Kidney (tissue), 14 donors: ENCODE data around the gene MYLK. TPM values are rescaled to one million over a fixed set of nuclear protein-coding genes. Genes with fewer than 3 reads are reported as not detected.
"Not testable (repeated sequence)": the region's sequence is repeated elsewhere in the genome, so short reads cannot be mapped to it uniquely, and the experiment has no call there.

Source experiments
- DNase-seq, 5 donors: peaks; one replicate each; pipeline ENCODE4 v3.0.0-alpha.2; 2013 to 2020
- FAIRE-seq: peaks from 2 replicates; lab custom pipeline; 2012; peaks lifted over from hg19 to GRCh38; lab: Jason Lieb, UNC
- H3K27ac ChIP-seq, 2 donors: one replicate each; pipeline ENCODE4 v1.7.0; 2013; ENCODE audit warnings: low read depth in 2 of 2, low read length in 2 of 2, inconsistent platforms in 1 of 2
- H3K27me3 ChIP-seq: one replicate; pipeline ENCODE4 v1.7.1; 2013; ENCODE audit warnings: low read length, inconsistent platforms; ENCODE audit not compliant: control insufficient read depth, insufficient read depth
- H3K36me3 ChIP-seq, 3 donors: one replicate each; pipeline versions ENCODE4 v1.7.0 to v1.7.1; 2013; ENCODE audit warnings: low read length in 3 of 3, control low read depth in 1 of 3, inconsistent platforms in 1 of 3; ENCODE audit not compliant: insufficient read depth in 3 of 3, control insufficient read depth in 2 of 3
- H3K4me1 ChIP-seq, 3 donors: one replicate each; pipeline versions ENCODE4 v1.7.0 to v1.7.1; 2013; ENCODE audit warnings: low read length in 3 of 3, inconsistent platforms in 1 of 3, low read depth in 1 of 3; ENCODE audit not compliant: control insufficient read depth in 2 of 3, insufficient read depth in 2 of 3
- H3K4me3 ChIP-seq, 3 donors: one replicate each; pipeline versions ENCODE4 v1.7.0 to v1.8.1; 2013; ENCODE audit warnings: low read length in 3 of 3, control low read depth in 1 of 3, inconsistent platforms in 1 of 3
- H3K9ac ChIP-seq, 3 donors: one replicate each; pipeline versions ENCODE4 v1.7.0 to v1.7.1; 2013; ENCODE audit warnings: low read length in 3 of 3, control low read depth in 1 of 3, inconsistent platforms in 1 of 3
- H3K9me3 ChIP-seq, 3 donors: one replicate each; pipeline versions ENCODE4 v1.7.0 to v1.7.1; 2013; ENCODE audit warnings: low read length in 3 of 3, control low read depth in 1 of 3, inconsistent platforms in 1 of 3; ENCODE audit not compliant: control insufficient read depth in 2 of 3, insufficient read depth in 1 of 3
- intact Hi-C: fragments of 100-400 bp; cut with DNase I; formaldehyde crosslinking; loops from one replicate; pipeline ENCODE4 v1.11.1; 2022
- polyA plus RNA-seq: library from polyadenylated mRNA; stranded (reverse); fragments of 350-450 nt; fragmentation: Illumina TruSeq; extraction: RNeasy Lipid Tissue Mini Kit (QIAGEN cat#74804); gene quantifications from one replicate; pipeline ENCODE4 v1.2.3, GENCODE V29; 2014; ENCODE audit warnings: low read depth, low replicate concordance; ENCODE audit not compliant: insufficient read depth
- total RNA-seq: library from RNA; stranded (reverse); fragmentation: NEBNext Ultra II Directional; extraction: Animal tissue kit (Norgen Biotek cat#: 25700); gene quantifications from one replicate; pipeline ENCODE4 v1.2.1, GENCODE V29; 2021
- TF ChIP-seq, protein P1 (sequence below): IDR thresholded peaks from 3 replicates; pipeline ENCODE4 v1.5.1; 2012; ENCODE audit warnings: mild to moderate bottlenecking, moderate library complexity, borderline replicate concordance; ENCODE audit not compliant: insufficient read depth; ENCODE audit errors: extremely low read depth
- donor health status: control.
- donor health status: control.
- donor health status: control.
- donor health status: control.
- donor health status: control.
- donor health status: DM: yes; HTN: yes; CAD: no.
- donor health status: Normal renal cell carcinoma (clear cell type).

MYLK gene
- total and polyA plus RNA-seq, 2 donors from 2014 or later = 25.3 to 164 TPM

- H3K27ac ChIP-seq = no peak overlapping the region
- no peak for FAIRE-seq
- TF ChIP-seq, protein P1, sequence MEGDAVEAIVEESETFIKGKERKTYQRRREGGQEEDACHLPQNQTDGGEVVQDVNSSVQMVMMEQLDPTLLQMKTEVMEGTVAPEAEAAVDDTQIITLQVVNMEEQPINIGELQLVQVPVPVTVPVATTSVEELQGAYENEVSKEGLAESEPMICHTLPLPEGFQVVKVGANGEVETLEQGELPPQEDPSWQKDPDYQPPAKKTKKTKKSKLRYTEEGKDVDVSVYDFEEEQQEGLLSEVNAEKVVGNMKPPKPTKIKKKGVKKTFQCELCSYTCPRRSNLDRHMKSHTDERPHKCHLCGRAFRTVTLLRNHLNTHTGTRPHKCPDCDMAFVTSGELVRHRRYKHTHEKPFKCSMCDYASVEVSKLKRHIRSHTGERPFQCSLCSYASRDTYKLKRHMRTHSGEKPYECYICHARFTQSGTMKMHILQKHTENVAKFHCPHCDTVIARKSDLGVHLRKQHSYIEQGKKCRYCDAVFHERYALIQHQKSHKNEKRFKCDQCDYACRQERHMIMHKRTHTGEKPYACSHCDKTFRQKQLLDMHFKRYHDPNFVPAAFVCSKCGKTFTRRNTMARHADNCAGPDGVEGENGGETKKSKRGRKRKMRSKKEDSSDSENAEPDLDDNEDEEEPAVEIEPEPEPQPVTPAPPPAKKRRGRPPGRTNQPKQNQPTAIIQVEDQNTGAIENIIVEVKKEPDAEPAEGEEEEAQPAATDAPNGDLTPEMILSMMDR = no peak
These were observed 172.8 kb downstream of the MYLK start for GRCh38 chr3:123711356-123711755.

DNA sequence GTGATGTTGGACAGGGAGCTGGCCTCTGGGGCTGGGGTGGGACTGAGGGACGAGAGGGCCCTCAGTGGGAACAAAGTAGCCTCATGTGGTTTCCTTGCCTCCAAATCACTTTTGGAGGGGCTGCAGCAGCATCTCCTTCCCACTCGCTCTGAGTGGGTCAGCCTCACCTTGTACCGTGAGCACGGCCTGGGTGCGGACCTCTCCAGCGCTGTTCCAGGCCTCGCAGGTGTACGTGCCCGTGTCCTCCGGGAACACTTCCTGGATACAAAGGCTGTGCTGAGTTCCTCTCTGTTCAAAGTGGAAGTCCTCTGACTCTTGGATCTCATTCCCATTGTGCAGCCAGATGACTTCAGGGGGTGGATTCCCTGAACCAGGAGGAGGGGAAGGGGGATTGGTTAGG is 175.6 kb downstream of the MYLK start:
- TF ChIP-seq, protein P1 = no peak
- Histone ChIP-seq H3K9me3 (no peaks in the 10 kb centered on the region), H3K9ac (no peak overlapping the region), H3K36me3 (peaks cover 0 to 9% (median 0%) of the 10 kb centered on the region in 3 donors), H3K27ac (no peak overlapping the region), H3K4me3 (no peak overlapping the region), H3K27me3 (no peaks in the 10 kb centered on the region), H3K4me1 (peaks cover 0 to 6% (median 0%) of the 10 kb centered on the region in 3 donors)
- DNase-seq (no peak), FAIRE-seq (no peak)
- intact Hi-C loops = no loop called here

More at GRCh38 chr3:123711356-123711755, 172.8 kb downstream of the MYLK start:
- intact Hi-C loops = no loop called here
- Histone ChIP-seq H3K9me3 (no peaks in the 10 kb centered on the region), H3K4me1 (peaks cover 0 to 6% (median 0%) of the 10 kb centered on the region in 3 donors), H3K9ac (no peak overlapping the region), H3K27me3 (no peaks in the 10 kb centered on the region), H3K36me3 (peaks cover 0 to 9% (median 0%) of the 10 kb centered on the region in 3 donors), H3K4me3 (no peak overlapping the region)
- DNase-seq = no peak

DNA sequence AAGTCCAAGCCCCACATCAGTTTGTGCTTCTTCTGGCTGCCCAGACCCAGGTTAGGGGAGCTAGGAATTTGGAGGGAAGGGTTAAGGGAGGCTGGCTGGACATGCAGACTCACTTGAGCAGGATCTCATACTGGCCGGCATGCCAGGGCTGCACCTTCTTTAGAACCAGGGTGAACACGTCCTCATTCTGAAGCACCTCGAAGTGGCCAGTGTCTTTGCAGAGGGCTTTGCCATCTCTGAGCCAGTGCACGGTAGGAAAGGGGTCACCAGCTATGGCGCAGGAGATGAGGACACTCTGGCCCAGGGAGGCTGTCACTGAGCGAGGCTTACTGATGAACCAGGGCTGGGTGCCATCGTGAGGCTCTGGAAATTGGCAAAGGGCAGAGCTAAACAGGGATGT is 176.5 kb downstream of the MYLK start:
- H3K4me3 ChIP-seq, H3K9ac ChIP-seq, H3K27me3 ChIP-seq, H3K4me1 ChIP-seq, DNase-seq, FAIRE-seq, H3K36me3 ChIP-seq, H3K9me3 ChIP-seq, intact Hi-C loops, H3K27ac ChIP-seq: not testable (repeated sequence)

GRCh38 chr3:123706871-123707270 is 177.3 kb downstream of the MYLK start:
- intact Hi-C loops = no loop called here

More at GRCh38 chr3:123706871-123707270, 177.3 kb downstream of the MYLK start:
- TF ChIP-seq, protein P1 = no peak
- no peak overlapping the region for H3K9ac ChIP-seq
- H3K27me3 ChIP-seq = no peaks in the 10 kb centered on the region
- H3K4me3 ChIP-seq = no peak overlapping the region
- peaks cover 0 to 6% (median 0%) of the 10 kb centered on the region in 3 donors for H3K4me1 ChIP-seq
- H3K9me3 ChIP-seq = no peaks in the 10 kb centered on the region
- no peak for DNase-seq
- FAIRE-seq = no peak
- peaks cover 0 to 9% (median 0%) of the 10 kb centered on the region in 3 donors for H3K36me3 ChIP-seq
- no peak overlapping the region for H3K27ac ChIP-seq
